SK-N-SH (cell line): ENCODE results near the gene IER3IP1. TPM values are rescaled to one million over a fixed set of nuclear protein-coding genes. Genes with fewer than 3 reads are reported as not detected.
"Not testable (repeated sequence)": the region's sequence is repeated elsewhere in the genome, so short reads cannot be mapped to it uniquely, and the experiment has no call there.

ENCODE experiments used
- CTCF ChIA-PET: fragments of 300-600, 350-600 bp; formaldehyde crosslinking; extraction: SDS; loops from one replicate; lab custom pipeline; 2021; lab: Yijun Ruan, JAX
- POLR2A ChIA-PET: fragments of 350-600 bp; sonication (Branson Sonifier 250); formaldehyde crosslinking; extraction: SDS; loops from one replicate; lab custom pipeline; 2020; ENCODE audit warnings: antibody characterized with exemption, inconsistent platforms; lab: Yijun Ruan, JAX
- DNase-seq: peaks from one replicate; pipeline ENCODE4 v3.0.0; 2012
- H2AFZ ChIP-seq: fragments of 200-600 bp; sonication (generic); 2 replicates; pipeline ENCODE4 v1.8.1; 2016; ENCODE audit warnings: antibody characterized with exemption, mild to moderate bottlenecking, low read depth
- H3F3A ChIP-seq: fragments of 200-600 bp; sonication (generic); replicated peaks from 2 replicates; pipeline ENCODE3; 2016; ENCODE audit warnings: antibody characterized with exemption, mild to moderate bottlenecking; ENCODE audit not compliant: insufficient read depth
- H3K27ac ChIP-seq, 2 experiments: fragments of 200-500 bp in 1 of 2; fragments of 200-600 bp in 1 of 2; sonication (Bioruptor generic) in 1 of 2; sonication (generic), shearing (Covaris generic) in 1 of 2; 2 replicates each; pipeline versions ENCODE4 v1.5.1 to v1.6.1; 2014 to 2016; ENCODE audit warnings: low read depth in 2 of 2, inconsistent platforms in 1 of 2, low read length in 1 of 2, mild to moderate bottlenecking in 1 of 2, mixed read lengths in 1 of 2
- H3K27me3 ChIP-seq: fragments of 200-600 bp; sonication (generic), shearing (Covaris generic); 2 replicates; pipeline ENCODE4 v1.6.1; 2016; ENCODE audit warnings: mixed run types; ENCODE audit not compliant: insufficient read depth
- H3K36me3 ChIP-seq, 2 experiments: fragments of 200-500 bp in 1 of 2; fragments of 200-600 bp in 1 of 2; sonication (Bioruptor generic) in 1 of 2; sonication (generic) in 1 of 2; replicated peaks in 1 of 2; 2 replicates each; pipeline versions ENCODE3 to v1.5.1; 2014 to 2016; ENCODE audit warnings: low read length in 1 of 2, mild to moderate bottlenecking in 1 of 2; ENCODE audit not compliant: insufficient read depth in 2 of 2, control insufficient read depth in 1 of 2
- H3K4me1 ChIP-seq, 2 experiments: fragments of 200-500 bp in 1 of 2; fragments of 200-600 bp in 1 of 2; sonication (Bioruptor generic) in 1 of 2; sonication (generic), shearing (Covaris generic) in 1 of 2; 2 replicates each; pipeline versions ENCODE4 v1.5.1 to v1.6.1; 2014 to 2016; ENCODE audit warnings: low read depth in 1 of 2, low read length in 1 of 2, mixed run types in 1 of 2; ENCODE audit not compliant: insufficient read depth in 2 of 2, control insufficient read depth in 1 of 2
- H3K4me2 ChIP-seq: fragments of 200-600 bp; sonication (generic), shearing (Covaris generic); 2 replicates; pipeline ENCODE4 v1.6.1; 2017; ENCODE audit warnings: mixed run types
- H3K4me3 ChIP-seq, 2 experiments: fragments of 200-500 bp in 1 of 2; fragments of 200-600 bp in 1 of 2; sonication (Bioruptor generic) in 1 of 2; sonication (generic), shearing (Covaris generic) in 1 of 2; 2 replicates each; pipeline versions ENCODE4 v1.5.1 to v1.8.1; 2014 to 2016; ENCODE audit warnings: low read depth in 2 of 2, inconsistent platforms in 1 of 2, low read length in 1 of 2, mild to moderate bottlenecking in 1 of 2, mixed read lengths in 1 of 2, moderate library complexity in 1 of 2
- H3K79me2 ChIP-seq: fragments of 200-600 bp; sonication (generic); 2 replicates; pipeline ENCODE4 v1.8.1; 2017; ENCODE audit warnings: mild to moderate bottlenecking; ENCODE audit not compliant: insufficient read depth
- H3K9ac ChIP-seq: fragments of 200-600 bp; sonication (generic); 2 replicates; pipeline ENCODE4 v1.6.1; 2017; ENCODE audit warnings: mixed run types
- H3K9me2 ChIP-seq: fragments of 200-600 bp; sonication (generic); 2 replicates; pipeline ENCODE4 v1.6.1; 2017; ENCODE audit warnings: mixed run types
- H3K9me3 ChIP-seq: fragments of 200-600 bp; sonication (generic); 2 replicates; pipeline ENCODE4 v1.6.1; 2017; ENCODE audit warnings: mixed run types, mild to moderate bottlenecking, moderate library complexity
- H4K20me1 ChIP-seq: fragments of 200-600 bp; sonication (generic); 2 replicates; pipeline ENCODE4 v1.6.1; 2017; ENCODE audit warnings: mild to moderate bottlenecking, mixed run types; ENCODE audit not compliant: insufficient read depth
- EP300 ChIP-seq, 2 experiments: IDR thresholded peaks; 2 replicates each; pipeline versions ENCODE4 v1.4.0 to v1.6.1; 2012; ENCODE audit warnings: borderline replicate concordance in 1 of 2, low read depth in 1 of 2, low read length in 1 of 2
- EZH2phosphoT487 ChIP-seq: fragments of 200-600 bp; sonication (generic); IDR thresholded peaks from 2 replicates; pipeline ENCODE4 v1.6.1; 2017; ENCODE audit warnings: low read depth, mixed run types, mild to moderate bottlenecking, antibody characterized with exemption, moderate library complexity, borderline replicate concordance
- GATA2 ChIP-seq: sonication (generic); formaldehyde crosslinking; IDR thresholded peaks from 2 replicates; pipeline ENCODE4 v1.5.0; 2020; ENCODE audit warnings: mild to moderate bottlenecking, missing genetic modification reagents
- RAD21 ChIP-seq: IDR thresholded peaks from 2 replicates; pipeline ENCODE4 v1.6.1; 2012; ENCODE audit warnings: mild to moderate bottlenecking, low read length
- RXRA ChIP-seq: IDR thresholded peaks from 2 replicates; pipeline ENCODE4 v1.4.0; 2012; ENCODE audit warnings: low read depth, mild to moderate bottlenecking, borderline replicate concordance
- ZBTB33 ChIP-seq: IDR thresholded peaks from 2 replicates; pipeline ENCODE4 v1.4.0; 2012; ENCODE audit warnings: low read depth, borderline replicate concordance
- WGBS: methylation state at CpG from one replicate; pipeline ENCODE4 v1.1.6; 2017; ENCODE audit warnings: low lambda C conversion rate; 5-methylcytosine and 5-hydroxymethylcytosine counted together
- polyA plus RNA-seq, 3 experiments: library from polyadenylated mRNA; depleted of rRNA; stranded (reverse); fragments of >200 nt; gene quantifications; 2 replicates each; pipeline ENCODE4 v1.2.3, GENCODE V29; 2012
- TF ChIP-seq, protein P1 (sequence below): fragments of 200-600 bp; sonication (generic); IDR thresholded peaks from 2 replicates; pipeline ENCODE4 v1.6.1; 2017; ENCODE audit warnings: antibody characterized with exemption, mild to moderate bottlenecking, moderate library complexity
- TF ChIP-seq, protein P2 (sequence below): IDR thresholded peaks from 2 replicates; pipeline ENCODE4 v1.6.1; 2012; ENCODE audit warnings: mild to moderate bottlenecking, low read depth, low read length, moderate library complexity

The IER3IP1 gene
- polyA plus RNA-seq, 1 of the 3 experiments (the other 2 are of a cell fraction), result 13.7 TPM

DNA sequence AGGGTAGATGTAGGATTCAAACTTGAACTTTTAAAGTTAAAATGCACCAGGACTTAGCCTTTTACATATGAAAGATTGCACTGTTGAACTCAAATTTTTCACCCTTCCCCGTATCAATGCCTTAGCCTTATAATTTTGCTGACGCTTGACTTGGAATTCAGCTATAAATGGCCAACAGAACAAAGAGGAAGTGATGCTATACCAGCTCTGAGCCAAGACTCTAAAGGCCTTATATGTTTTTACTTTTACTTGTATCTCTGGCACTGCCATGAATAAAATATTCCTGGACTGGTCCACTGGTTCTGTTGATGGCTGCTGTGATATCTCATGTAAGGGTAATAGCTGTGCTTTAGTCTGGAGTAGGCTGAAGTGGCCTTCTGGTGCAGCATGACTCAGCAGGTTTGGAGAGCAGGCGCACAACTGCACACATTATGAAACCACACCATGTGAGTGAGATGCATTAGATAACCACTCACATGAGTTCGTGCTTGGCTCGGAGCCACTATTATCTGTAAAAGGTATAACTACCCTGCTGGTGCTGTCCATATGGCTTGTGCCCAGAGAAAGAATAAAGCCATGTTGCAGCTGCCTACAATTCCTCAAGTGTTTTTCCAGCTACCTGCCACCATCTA lies 8.4 kb upstream of the IER3IP1 start:
- Histone ChIP-seq H3K4me2 (no peak overlapping the region), H3K9me2 (no peaks in the 10 kb centered on the region), H3K27ac (no peak overlapping the region; a peak in 1 of 4 replicates), H3K36me3 (no peaks in the 10 kb centered on the region), H3K9me3 (no peaks in the 10 kb centered on the region), H2AFZ (no peak overlapping the region; the same call in 1 of the 2 replicates), H4K20me1 (no peaks in the 10 kb centered on the region), H3K4me1 (no peaks in the 10 kb centered on the region), H3K4me3 (no peak overlapping the region), H3K79me2 (no peaks in the 10 kb centered on the region), H3K9ac (no peak overlapping the region), H3K27me3 (no peaks in the 10 kb centered on the region), H3F3A (no peaks in the 10 kb centered on the region)
- no peak for DNase-seq
- CTCF ChIA-PET, result interaction anchor here (0.9 to 1.5 kb wide), 4 partner anchors 20 to 85 kb away, joined by 3 to 6 read pairs (median 4); no protein-coding TSS in a partner anchor
- POLR2A ChIA-PET, result no interaction called here
- TF ChIP-seq GATA2 (CRISPR knock-in tag) (peak; percentile 17; the same call in 1 of the 2 replicates), RAD21 (no peak)
- 39% methylated on average over 5 of the region's 5 CpGs for WGBS

- H3F3A ChIP-seq, H3K36me3 ChIP-seq, POLR2A ChIA-PET, H2AFZ ChIP-seq, H3K27ac ChIP-seq, H3K4me3 ChIP-seq, H3K4me1 ChIP-seq, H3K79me2 ChIP-seq, DNase-seq, H3K9me3 ChIP-seq, H3K4me2 ChIP-seq, H3K9me2 ChIP-seq, H3K9ac ChIP-seq, H4K20me1 ChIP-seq, H3K27me3 ChIP-seq: not testable (repeated sequence)
- CTCF ChIA-PET, result interaction anchor here (1.0 to 2.2 kb wide), 2 partner anchors 22 to 573 kb away, joined by 3 to 11 read pairs; no protein-coding TSS in a partner anchor
- 48% methylated on average over 5 of the region's 5 CpGs for WGBS
These were observed 6.0 kb upstream of the IER3IP1 start for GRCh38 chr18:47182156-47182555.

GRCh38 chr18:47180765-47181164 lies 4.6 kb upstream of the IER3IP1 start:
- no peak overlapping the region for H3K27ac ChIP-seq
- H3K27me3 ChIP-seq, result no peaks in the 10 kb centered on the region
- no peaks in the 10 kb centered on the region for H4K20me1 ChIP-seq
- H3K9me2 ChIP-seq, result no peaks in the 10 kb centered on the region
- H3K9ac ChIP-seq, result no peak overlapping the region
- H3K4me1 ChIP-seq, result no peaks in the 10 kb centered on the region
- no peak overlapping the region for H2AFZ ChIP-seq
- no peak overlapping the region for H3K4me2 ChIP-seq
- 57% methylated on average over 3 of the region's 3 CpGs for WGBS
- H3K4me3 ChIP-seq, result no peak overlapping the region
- peaks cover 4% of the 10 kb centered on the region for H3K79me2 ChIP-seq
- no peaks in the 10 kb centered on the region for H3F3A ChIP-seq
- H3K9me3 ChIP-seq, result no peaks in the 10 kb centered on the region
- CTCF ChIA-PET, result interaction anchor here (0.7 kb wide), 1 partner anchor 113 kb away, joined by 3 read pairs; no protein-coding TSS in a partner anchor
- POLR2A ChIA-PET, result no interaction called here
- H3K36me3 ChIP-seq, result no peaks in the 10 kb centered on the region
- no peak for TF ChIP-seq EZH2phosphoT487
- TF ChIP-seq, protein P1, sequence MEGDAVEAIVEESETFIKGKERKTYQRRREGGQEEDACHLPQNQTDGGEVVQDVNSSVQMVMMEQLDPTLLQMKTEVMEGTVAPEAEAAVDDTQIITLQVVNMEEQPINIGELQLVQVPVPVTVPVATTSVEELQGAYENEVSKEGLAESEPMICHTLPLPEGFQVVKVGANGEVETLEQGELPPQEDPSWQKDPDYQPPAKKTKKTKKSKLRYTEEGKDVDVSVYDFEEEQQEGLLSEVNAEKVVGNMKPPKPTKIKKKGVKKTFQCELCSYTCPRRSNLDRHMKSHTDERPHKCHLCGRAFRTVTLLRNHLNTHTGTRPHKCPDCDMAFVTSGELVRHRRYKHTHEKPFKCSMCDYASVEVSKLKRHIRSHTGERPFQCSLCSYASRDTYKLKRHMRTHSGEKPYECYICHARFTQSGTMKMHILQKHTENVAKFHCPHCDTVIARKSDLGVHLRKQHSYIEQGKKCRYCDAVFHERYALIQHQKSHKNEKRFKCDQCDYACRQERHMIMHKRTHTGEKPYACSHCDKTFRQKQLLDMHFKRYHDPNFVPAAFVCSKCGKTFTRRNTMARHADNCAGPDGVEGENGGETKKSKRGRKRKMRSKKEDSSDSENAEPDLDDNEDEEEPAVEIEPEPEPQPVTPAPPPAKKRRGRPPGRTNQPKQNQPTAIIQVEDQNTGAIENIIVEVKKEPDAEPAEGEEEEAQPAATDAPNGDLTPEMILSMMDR, result no peak
- no peak for TF ChIP-seq RXRA
- TF ChIP-seq, protein P2, sequence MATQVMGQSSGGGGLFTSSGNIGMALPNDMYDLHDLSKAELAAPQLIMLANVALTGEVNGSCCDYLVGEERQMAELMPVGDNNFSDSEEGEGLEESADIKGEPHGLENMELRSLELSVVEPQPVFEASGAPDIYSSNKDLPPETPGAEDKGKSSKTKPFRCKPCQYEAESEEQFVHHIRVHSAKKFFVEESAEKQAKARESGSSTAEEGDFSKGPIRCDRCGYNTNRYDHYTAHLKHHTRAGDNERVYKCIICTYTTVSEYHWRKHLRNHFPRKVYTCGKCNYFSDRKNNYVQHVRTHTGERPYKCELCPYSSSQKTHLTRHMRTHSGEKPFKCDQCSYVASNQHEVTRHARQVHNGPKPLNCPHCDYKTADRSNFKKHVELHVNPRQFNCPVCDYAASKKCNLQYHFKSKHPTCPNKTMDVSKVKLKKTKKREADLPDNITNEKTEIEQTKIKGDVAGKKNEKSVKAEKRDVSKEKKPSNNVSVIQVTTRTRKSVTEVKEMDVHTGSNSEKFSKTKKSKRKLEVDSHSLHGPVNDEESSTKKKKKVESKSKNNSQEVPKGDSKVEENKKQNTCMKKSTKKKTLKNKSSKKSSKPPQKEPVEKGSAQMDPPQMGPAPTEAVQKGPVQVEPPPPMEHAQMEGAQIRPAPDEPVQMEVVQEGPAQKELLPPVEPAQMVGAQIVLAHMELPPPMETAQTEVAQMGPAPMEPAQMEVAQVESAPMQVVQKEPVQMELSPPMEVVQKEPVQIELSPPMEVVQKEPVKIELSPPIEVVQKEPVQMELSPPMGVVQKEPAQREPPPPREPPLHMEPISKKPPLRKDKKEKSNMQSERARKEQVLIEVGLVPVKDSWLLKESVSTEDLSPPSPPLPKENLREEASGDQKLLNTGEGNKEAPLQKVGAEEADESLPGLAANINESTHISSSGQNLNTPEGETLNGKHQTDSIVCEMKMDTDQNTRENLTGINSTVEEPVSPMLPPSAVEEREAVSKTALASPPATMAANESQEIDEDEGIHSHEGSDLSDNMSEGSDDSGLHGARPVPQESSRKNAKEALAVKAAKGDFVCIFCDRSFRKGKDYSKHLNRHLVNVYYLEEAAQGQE, result no peak
- no peak for TF ChIP-seq RAD21
- TF ChIP-seq ZBTB33, result no peak
- TF ChIP-seq EP300 (IDR thresholded peaks at IDR 0.05; ENCODE audit: borderline replicate concordance in 1 of 2, low read depth in 1 of 2, low read length in 1 of 2), result no peak
- DNase-seq, result no peak
